Measurements from ENCODE around the gene MRFAP1. TPM values are rescaled to one million over a fixed set of nuclear protein-coding genes. Genes with fewer than 3 reads are reported as not detected.

The MRFAP1 gene
- total and polyA plus RNA-seq, 2 of the 4 experiments (the other 2 are of a cell fraction): 65.4 to 268 TPM

GRCh38 chr4:6607368-6608055, 33.0 kb upstream of the MRFAP1 start:
- ATAC-seq (ENCODE audit: low read depth) (no peak), DNase-seq (no peak)
- Histone ChIP-seq H3K9me3 (ENCODE audit: control insufficient read depth, insufficient read depth, low read length) (peaks cover 9% of the 10 kb centered on the region), H3K4me2 (ENCODE audit: low read depth, low read length) (no peak overlapping the region), H2AK5ac (ENCODE audit: low read depth, low read length) (no peak overlapping the region), H2BK20ac (ENCODE audit: low read depth, low read length) (no peak overlapping the region), H3K56ac (ENCODE audit: extremely low read depth, insufficient read depth, low read length) (no peak overlapping the region), H2BK120ac (ENCODE audit: low read depth, low read length) (no peak overlapping the region), H3K18ac (ENCODE audit: low read depth, low read length) (no peak overlapping the region), H3K4me3 (ENCODE audit: insufficient read depth, low read depth, low read length) (no peak overlapping the region), H3K27me3 (ENCODE audit: control insufficient read depth, insufficient read depth, low read length) (no peaks in the 10 kb centered on the region), H3K14ac (replicated peaks; ENCODE audit: low read depth, low read length) (no peak overlapping the region), H3K79me1 (ENCODE audit: low read depth in 1 of 2, low read length in 2 of 2) (no peaks in the 10 kb centered on the region), H2BK5ac (ENCODE audit: low read depth, low read length, poor library complexity, severe bottlenecking) (no peak overlapping the region), H3K4ac (ENCODE audit: low read depth, low read length) (no peak overlapping the region), H3K4me1 (ENCODE audit: control insufficient read depth, insufficient read depth, low read length) (no peaks in the 10 kb centered on the region), H3K36me3 (ENCODE audit: control insufficient read depth, insufficient read depth, low read length) (peaks cover 45% of the 10 kb centered on the region), H3K23ac (ENCODE audit: low read depth, low read length) (no peak overlapping the region), H2BK15ac (ENCODE audit: low read depth, low read length) (no peak overlapping the region), H4K20me1 (ENCODE audit: insufficient read depth, low read length) (no peaks in the 10 kb centered on the region), H4K8ac (ENCODE audit: low read depth in 2 of 2, low read length in 2 of 2) (no peak overlapping the region), H2AK9ac (replicated peaks; ENCODE audit: low read depth, low read length, poor library complexity) (no peak overlapping the region), H4K5ac (ENCODE audit: low read depth, low read length) (no peak overlapping the region), H3K9ac (ENCODE audit: low read depth, low read length) (no peak overlapping the region), H2AFZ (replicated peaks; ENCODE audit: low read length, poor library complexity) (no peak overlapping the region), H4K91ac (ENCODE audit: insufficient read depth, low read depth, low read length) (no peak overlapping the region), H3K9me1 (ENCODE audit: insufficient read depth, low read length) (no peaks in the 10 kb centered on the region; the same call in 1 of the 2 replicates), H3K27ac (ENCODE audit: insufficient read depth, low read length) (no peak overlapping the region)
- no TSS peak for BruUV-seq (replicated peaks)
- TF ChIP-seq MXI1 (IDR thresholded peaks at IDR 0.05; ENCODE audit: borderline replicate concordance, low read depth, low read length): no peak
- TF ChIP-seq SMC3 (IDR thresholded peaks at IDR 0.05; ENCODE audit: low read depth, low read length): no peak
- no peak for TF ChIP-seq RCOR1 (IDR thresholded peaks at IDR 0.05; ENCODE audit: insufficient replicate concordance, low read length)
- TF ChIP-seq RFX5 (IDR thresholded peaks at IDR 0.05; ENCODE audit: low read depth, low read length): no peak
- TF ChIP-seq RAD21 (IDR thresholded peaks at IDR 0.05; ENCODE audit: low read length): no peak
- no peak for TF ChIP-seq CEBPB (IDR thresholded peaks at IDR 0.05; ENCODE audit: low read depth, low read length)
- no peak for TF ChIP-seq USF2 (IDR thresholded peaks at IDR 0.05; ENCODE audit: low read depth, low read length)
- TF ChIP-seq CTCF (conservative IDR thresholded peaks at IDR 0.05; ENCODE audit: low read depth, low read length): no peak
- no peak for TF ChIP-seq MAZ (IDR thresholded peaks at IDR 0.05; ENCODE audit: borderline replicate concordance, low read depth, low read length)
- no peak for TF ChIP-seq MAFK (IDR thresholded peaks at IDR 0.05; ENCODE audit: low read depth, low read length)
- no peak for TF ChIP-seq NFE2L2 (IDR thresholded peaks at IDR 0.05; ENCODE audit: low read depth, low read length)
- TF ChIP-seq BHLHE40 (IDR thresholded peaks at IDR 0.05; ENCODE audit: low read depth, low read length): no peak
- no peak for TF ChIP-seq ELK1 (IDR thresholded peaks at IDR 0.05; ENCODE audit: borderline replicate concordance, low read depth, low read length)
- TF ChIP-seq CHD1 (IDR thresholded peaks at IDR 0.05; ENCODE audit: low read depth, low read length): no peak
- TF ChIP-seq POLR2A (IDR thresholded peaks at IDR 0.05; ENCODE audit: low read depth, low read length): no peak
- no peak for TF ChIP-seq FOS (IDR thresholded peaks at IDR 0.05; ENCODE audit: low read depth, low read length)
- intact Hi-C loops (cut with micrococcal nuclease): no loop called here
- ChIA-PET POLR2A (ENCODE audit: unreplicated experiment) (no interaction called here), CTCF (interaction anchor here (0.5 kb wide), 1 partner anchor 8 kb away, joined by 6 read pairs; no protein-coding TSS in a partner anchor)
- in situ Hi-C loops (cut with MboI; ENCODE audit: low sequenced_read_pairs): no loop called here
- dilution Hi-C loops (cut with HindIII; ENCODE audit: low sequenced_read_pairs, unreplicated experiment): no loop called here
- 94% methylated on average over 5 of the region's 13 CpGs; no CpG with 5 or more reads in 1 of the 2 experiments for WGBS, 2 experiments (ENCODE audit: extremely low coverage in 2 of 2, insufficient read length in 1 of 2)
